SK-N-SH treated with all-trans-retinoic acid at 6 μM for 48 hours (cell line): ENCODE measurements around the gene IFI6.

ENCODE experiments used
- ATAC-seq: fragments of 200-7000 bp; cut with Tn5 transposase; 3 replicates; pipeline ENCODE4 v1.9.1; 2020; ENCODE audit warnings: mild to moderate bottlenecking, moderate library complexity
- ARNTL ChIP-seq: fragments of 450-650 bp; formaldehyde crosslinking; IDR thresholded peaks from 2 replicates; pipeline ENCODE4 v1.5.0; 2020; ENCODE audit warnings: low read depth, mild to moderate bottlenecking, moderate library complexity, borderline replicate concordance
- BACH2 ChIP-seq: fragments of 250-450 bp; sonication (Bioruptor Pico); IDR thresholded peaks from 2 replicates; pipeline ENCODE4 v1.9.0; 2021; ENCODE audit warnings: mild to moderate bottlenecking, borderline replicate concordance
- CREB5 ChIP-seq: fragments of 250-450 bp; sonication (Bioruptor Pico); IDR thresholded peaks from 2 replicates; pipeline ENCODE4 v1.5.1; 2020; ENCODE audit warnings: low read depth, mild to moderate bottlenecking, moderate library complexity
- CSDC2 ChIP-seq: fragments of 250-450 bp; sonication (Bioruptor Pico); IDR thresholded peaks from 2 replicates; pipeline ENCODE4 v1.5.0; 2020; ENCODE audit warnings: mild to moderate bottlenecking, moderate library complexity
- CSRNP3 ChIP-seq: fragments of 250-450 bp; sonication (Bioruptor Pico); IDR thresholded peaks from 2 replicates; pipeline ENCODE4 v1.5.1; 2021; ENCODE audit warnings: mild to moderate bottlenecking, moderate library complexity
- ESRRG ChIP-seq: fragments of 250-450 bp; sonication (Bioruptor Pico); IDR thresholded peaks from 2 replicates; pipeline ENCODE4 v1.6.1; 2021; ENCODE audit warnings: mild to moderate bottlenecking
- GLIS3 ChIP-seq: fragments of 250-450 bp; sonication (Bioruptor Pico); IDR thresholded peaks from 2 replicates; pipeline ENCODE4 v1.5.0; 2020; ENCODE audit warnings: mild to moderate bottlenecking, moderate library complexity
- ISL1 ChIP-seq: fragments of 250-450 bp; sonication (Bioruptor Pico); IDR thresholded peaks from 2 replicates; pipeline ENCODE4 v2.1.2; 2022; ENCODE audit warnings: mild to moderate bottlenecking, moderate library complexity
- OSR1 ChIP-seq: fragments of 250-450 bp; sonication (Bioruptor Pico); IDR thresholded peaks from 2 replicates; pipeline ENCODE4 v1.8.0; 2022; ENCODE audit warnings: moderate library complexity, mild to moderate bottlenecking, inconsistent platforms
- POU6F1 ChIP-seq: fragments of 250-450 bp; sonication (Bioruptor Pico); IDR thresholded peaks from 2 replicates; pipeline ENCODE4 v1.8.0; 2021; ENCODE audit warnings: low read depth, mild to moderate bottlenecking, moderate library complexity, borderline replicate concordance
- PPARA ChIP-seq: fragments of 250-450 bp; sonication (Bioruptor Pico); IDR thresholded peaks from 2 replicates; pipeline ENCODE4 v1.5.0; 2020; ENCODE audit warnings: mild to moderate bottlenecking, borderline replicate concordance
- RARB ChIP-seq: fragments of 250-450 bp; sonication (Bioruptor Pico); IDR thresholded peaks from 2 replicates; pipeline ENCODE4 v1.8.0; 2021; ENCODE audit warnings: mild to moderate bottlenecking, moderate library complexity
- SNAI2 ChIP-seq: fragments of 250-450 bp; sonication (Bioruptor Pico); IDR thresholded peaks from 2 replicates; pipeline ENCODE4 v1.5.0; 2020; ENCODE audit warnings: mild to moderate bottlenecking, moderate library complexity
- TCF4 ChIP-seq: fragments of 250-450 bp; sonication (Bioruptor Pico); IDR thresholded peaks from 2 replicates; pipeline ENCODE4 v1.8.0; 2021; ENCODE audit warnings: mild to moderate bottlenecking, moderate library complexity, borderline replicate concordance
- TSHZ2 ChIP-seq: fragments of 250-450 bp; sonication (Bioruptor Pico); IDR thresholded peaks from 2 replicates; pipeline ENCODE4 v1.5.0; 2020; ENCODE audit warnings: mild to moderate bottlenecking, moderate library complexity
- ZFP3 ChIP-seq: fragments of 250-450 bp; sonication (Bioruptor Pico); IDR thresholded peaks from 2 replicates; pipeline ENCODE4 v1.5.0; 2020; ENCODE audit warnings: mild to moderate bottlenecking, moderate library complexity
- ZFP30 ChIP-seq: fragments of 450-650 bp; formaldehyde crosslinking; IDR thresholded peaks from 2 replicates; pipeline ENCODE4 v1.5.0; 2022; ENCODE audit warnings: mild to moderate bottlenecking, moderate library complexity
- ZNF565 ChIP-seq: fragments of 450-650 bp; formaldehyde crosslinking; conservative IDR thresholded peaks from 2 replicates; pipeline ENCODE4 v1.5.0; 2020; ENCODE audit warnings: low read depth, mild to moderate bottlenecking, moderate library complexity
- ZNF70 ChIP-seq: fragments of 450-650 bp; formaldehyde crosslinking; IDR thresholded peaks from 2 replicates; pipeline ENCODE4 v1.5.0; 2020; ENCODE audit warnings: mild to moderate bottlenecking, moderate library complexity
- ZNF8 ChIP-seq: fragments of 450-650 bp; formaldehyde crosslinking; IDR thresholded peaks from 2 replicates; pipeline ENCODE4 v1.5.0; 2020; ENCODE audit warnings: mild to moderate bottlenecking, moderate library complexity

IFI6 gene

GRCh38 chr1:27617420-27617819, 54.6 kb downstream of the IFI6 start:
- ATAC-seq: no peak
- TF ChIP-seq ZFP3 (CRISPR knock-in tag) (no peak), SNAI2 (CRISPR knock-in tag) (no peak), RARB (CRISPR knock-in tag) (no peak), CREB5 (CRISPR knock-in tag) (no peak), ZFP30 (CRISPR knock-in tag) (no peak), ZNF565 (CRISPR knock-in tag) (no peak), ZNF70 (CRISPR knock-in tag) (no peak), TCF4 (CRISPR knock-in tag) (no peak), CSRNP3 (CRISPR knock-in tag) (no peak), PPARA (CRISPR knock-in tag) (no peak)

GRCh38 chr1:27616441-27616840, 55.6 kb downstream of the IFI6 start:
- ATAC-seq: no peak
- TF ChIP-seq ZFP3 (CRISPR knock-in tag) (no peak), ISL1 (no peak), ARNTL (CRISPR knock-in tag) (no peak), BACH2 (CRISPR knock-in tag) (no peak), ESRRG (no peak), CREB5 (CRISPR knock-in tag) (no peak), POU6F1 (CRISPR knock-in tag) (no peak), ZNF8 (CRISPR knock-in tag) (no peak), TSHZ2 (CRISPR knock-in tag) (no peak), SNAI2 (CRISPR knock-in tag) (no peak), CSDC2 (CRISPR knock-in tag) (no peak), GLIS3 (no peak), OSR1 (no peak), ZNF70 (CRISPR knock-in tag) (no peak)
